Thyroid gland (tissue), 4 donors: ENCODE results near the gene AFF2. TPM values are rescaled to one million over a fixed set of nuclear protein-coding genes. Genes with fewer than 3 reads are reported as not detected.

ENCODE experiments used
- DNase-seq, 2 donors: peaks; one replicate each; pipeline ENCODE4 v3.0.0-alpha.2; 2019
- H3K27ac ChIP-seq, 3 donors: fragments of 200-600 bp; sonication (generic); 1 replicate in 2 of 3; 2 replicates in 1 of 3; pipeline ENCODE4 v1.5.1; 2016 to 2019; ENCODE audit warnings: mild to moderate bottlenecking in 1 of 3, moderate library complexity in 1 of 3
- H3K27me3 ChIP-seq: fragments of 200-600 bp; sonication (generic); one replicate; pipeline ENCODE4 v1.5.1; 2019
- H3K36me3 ChIP-seq, 2 donors: fragments of 200-600 bp; sonication (generic); one replicate each; pipeline ENCODE4 v1.5.1; 2016 to 2019
- H3K4me1 ChIP-seq, 2 donors: fragments of 200-600 bp; sonication (generic); one replicate each; pipeline ENCODE4 v1.5.1; 2017 to 2019
- H3K4me3 ChIP-seq, 3 donors: fragments of 200-600 bp; sonication (generic); replicated peaks in 1 of 3; 1 replicate in 2 of 3; 2 replicates in 1 of 3; pipeline ENCODE4 v1.5.1; 2016; ENCODE audit warnings: mild to moderate bottlenecking in 1 of 3
- H3K9me3 ChIP-seq: fragments of 200-600 bp; sonication (generic); one replicate; pipeline ENCODE4 v1.5.1; 2017
- POLR2A ChIP-seq, 2 donors: fragments of 450-650 bp; IDR thresholded peaks; one replicate each; pipeline ENCODE4 v1.6.1; 2017; ENCODE audit warnings: antibody characterized with exemption in 2 of 2, mild to moderate bottlenecking in 2 of 2, moderate library complexity in 1 of 2
- WGBS, 2 donors: methylation state at CpG; one replicate each; pipeline ENCODE4 v1.1.5; 2017; 5-methylcytosine and 5-hydroxymethylcytosine counted together
- intact Hi-C: fragments of 100-400 bp; cut with DNase I; formaldehyde crosslinking; loops from one replicate; pipeline ENCODE4 v1.15.1; 2023
- total RNA-seq, 4 donors: library from RNA; depleted of rRNA; stranded (reverse); fragments of >200 nt; gene quantifications; one replicate each; pipeline ENCODE4 v1.2.3, GENCODE V29; 2016
- TF ChIP-seq, protein P1 (sequence below), 6 experiments: fragments of 200-600 bp in 3 of 6; fragments of 450-650 bp in 3 of 6; sonication (generic) in 3 of 6; IDR thresholded peaks; one replicate each; pipeline ENCODE4 v1.5.1; 2016 to 2019; ENCODE audit warnings: antibody characterized with exemption in 6 of 6, mild to moderate bottlenecking in 2 of 6, inconsistent platforms in 1 of 6, moderate library complexity in 1 of 6

Gene AFF2
- total RNA-seq, 4 donors from 2014 or later, result 3.7 to 6.5 (median 4.4) TPM

DNA sequence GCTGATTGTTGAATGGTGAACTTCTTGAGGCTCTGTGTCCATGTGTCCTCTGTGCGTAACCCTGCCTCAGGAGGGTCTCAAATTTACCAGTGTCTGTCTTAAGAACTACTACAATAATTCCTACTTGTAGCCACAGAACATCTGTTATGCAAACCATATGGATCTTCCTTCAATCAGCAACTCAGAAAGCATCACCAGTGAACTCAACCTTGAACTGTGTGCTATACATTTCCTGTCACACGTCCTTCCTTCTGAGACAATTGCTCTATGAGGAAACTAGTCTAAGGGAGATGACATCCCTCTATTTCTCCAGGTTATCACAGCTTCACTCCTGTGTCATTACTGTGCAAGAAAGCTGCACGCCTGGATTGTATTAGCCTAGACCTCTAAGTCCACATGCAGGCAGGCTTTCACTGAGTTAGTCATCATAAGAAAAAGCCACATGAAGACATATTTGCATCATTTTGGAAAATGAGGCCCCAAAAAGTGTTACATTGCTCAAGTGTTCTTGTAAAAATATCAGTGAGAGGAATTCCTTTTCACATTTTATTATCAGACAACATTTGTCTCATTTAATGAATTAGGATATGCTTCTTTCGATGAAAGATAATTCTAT is 157.8 kb downstream of the AFF2 start:
- H3K9me3 ChIP-seq, result no peaks in the 10 kb centered on the region
- intact Hi-C loops, result no loop called here
- no peak for TF ChIP-seq POLR2A (IDR thresholded peaks at IDR 0.05)
- TF ChIP-seq, protein P1, sequence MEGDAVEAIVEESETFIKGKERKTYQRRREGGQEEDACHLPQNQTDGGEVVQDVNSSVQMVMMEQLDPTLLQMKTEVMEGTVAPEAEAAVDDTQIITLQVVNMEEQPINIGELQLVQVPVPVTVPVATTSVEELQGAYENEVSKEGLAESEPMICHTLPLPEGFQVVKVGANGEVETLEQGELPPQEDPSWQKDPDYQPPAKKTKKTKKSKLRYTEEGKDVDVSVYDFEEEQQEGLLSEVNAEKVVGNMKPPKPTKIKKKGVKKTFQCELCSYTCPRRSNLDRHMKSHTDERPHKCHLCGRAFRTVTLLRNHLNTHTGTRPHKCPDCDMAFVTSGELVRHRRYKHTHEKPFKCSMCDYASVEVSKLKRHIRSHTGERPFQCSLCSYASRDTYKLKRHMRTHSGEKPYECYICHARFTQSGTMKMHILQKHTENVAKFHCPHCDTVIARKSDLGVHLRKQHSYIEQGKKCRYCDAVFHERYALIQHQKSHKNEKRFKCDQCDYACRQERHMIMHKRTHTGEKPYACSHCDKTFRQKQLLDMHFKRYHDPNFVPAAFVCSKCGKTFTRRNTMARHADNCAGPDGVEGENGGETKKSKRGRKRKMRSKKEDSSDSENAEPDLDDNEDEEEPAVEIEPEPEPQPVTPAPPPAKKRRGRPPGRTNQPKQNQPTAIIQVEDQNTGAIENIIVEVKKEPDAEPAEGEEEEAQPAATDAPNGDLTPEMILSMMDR (IDR thresholded peaks at IDR 0.05), result no peak
- no peak overlapping the region for H3K4me3 ChIP-seq
- no peaks in the 10 kb centered on the region for H3K36me3 ChIP-seq
- WGBS, 2 donors, result 82 to 85% methylated on average over 4 of the region's 4 CpGs
- DNase-seq, result no peak
- H3K27ac ChIP-seq, result no peak overlapping the region
- no peaks in the 10 kb centered on the region for H3K27me3 ChIP-seq
- no peaks in the 10 kb centered on the region for H3K4me1 ChIP-seq

DNA sequence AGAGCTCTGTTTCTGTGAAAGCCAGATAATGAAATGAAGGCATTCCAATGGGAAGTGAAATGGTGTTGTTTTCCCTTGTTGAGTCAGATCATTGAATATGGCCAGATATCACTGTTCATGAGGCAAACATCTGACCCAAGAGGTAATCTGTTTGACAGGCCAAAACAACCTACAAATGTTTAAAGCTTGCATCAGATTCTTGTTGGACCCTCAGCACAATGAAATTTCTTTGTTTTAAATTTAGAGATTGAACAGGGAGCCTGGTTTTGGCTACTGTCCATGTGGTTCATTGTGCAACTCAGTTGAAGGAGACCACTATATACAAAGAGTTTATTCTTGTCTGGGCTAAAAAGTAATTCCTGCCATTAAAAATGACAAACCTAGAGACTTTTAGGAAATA is 159.1 kb downstream of the AFF2 start:
- Histone ChIP-seq H3K4me1 (no peaks in the 10 kb centered on the region), H3K36me3 (no peaks in the 10 kb centered on the region), H3K9me3 (no peaks in the 10 kb centered on the region), H3K27ac (no peak overlapping the region), H3K4me3 (no peak overlapping the region), H3K27me3 (no peaks in the 10 kb centered on the region)
- intact Hi-C loops, result no loop called here
- no peak for TF ChIP-seq POLR2A (IDR thresholded peaks at IDR 0.05)
- TF ChIP-seq, protein P1 (IDR thresholded peaks at IDR 0.05), result no peak
- DNase-seq, result no peak

DNA sequence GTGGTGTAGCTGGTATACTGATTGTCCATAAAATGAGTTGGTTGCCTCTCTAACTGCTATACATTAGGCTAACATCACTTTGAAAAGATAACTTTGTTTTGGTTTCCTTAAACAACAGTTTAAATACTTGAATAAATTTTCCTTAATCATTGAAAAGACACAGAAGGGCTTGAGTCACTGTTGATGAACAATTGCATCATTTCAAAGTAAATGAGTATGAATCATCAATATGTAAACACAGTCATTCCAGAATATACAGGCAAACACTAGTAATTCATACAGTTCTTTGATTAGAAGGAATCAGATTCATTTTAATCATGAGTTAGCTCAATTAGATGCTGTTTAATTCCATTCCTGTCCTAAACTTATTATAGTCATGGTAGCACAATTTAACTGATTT is 160.6 kb downstream of the AFF2 start:
- Histone ChIP-seq H3K4me3 (no peak overlapping the region), H3K4me1 (no peaks in the 10 kb centered on the region), H3K36me3 (no peaks in the 10 kb centered on the region), H3K27ac (no peak overlapping the region), H3K9me3 (no peaks in the 10 kb centered on the region), H3K27me3 (no peaks in the 10 kb centered on the region)
- TF ChIP-seq POLR2A (IDR thresholded peaks at IDR 0.05), result no peak
- TF ChIP-seq, protein P1 (IDR thresholded peaks at IDR 0.05), result no peak
- intact Hi-C loops, result no loop called here
- DNase-seq, result no peak

DNA sequence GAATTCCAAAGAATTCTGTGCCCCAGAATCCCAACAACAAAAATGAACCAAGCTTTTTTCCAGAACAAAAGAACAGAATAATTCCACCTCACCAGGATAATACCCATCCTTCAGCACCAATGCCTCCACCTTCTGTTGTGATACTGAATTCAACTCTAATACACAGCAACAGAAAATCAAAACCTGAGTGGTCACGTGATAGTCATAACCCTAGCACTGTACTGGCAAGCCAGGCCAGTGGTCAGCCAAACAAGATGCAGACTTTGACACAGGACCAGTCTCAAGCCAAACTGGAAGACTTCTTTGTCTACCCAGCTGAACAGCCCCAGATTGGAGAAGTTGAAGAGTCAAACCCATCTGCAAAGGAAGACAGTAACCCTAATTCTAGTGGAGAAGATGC is 161.6 kb downstream of the AFF2 start:
- WGBS, 2 donors, result 100% methylated on average over 1 of the region's 1 CpG; no CpG with 5 or more reads in 1 of the 2 donors
- H3K9me3 ChIP-seq, result no peaks in the 10 kb centered on the region
- H3K27ac ChIP-seq, result no peak overlapping the region
- no peak overlapping the region for H3K4me3 ChIP-seq
- no peaks in the 10 kb centered on the region for H3K4me1 ChIP-seq
- TF ChIP-seq POLR2A (IDR thresholded peaks at IDR 0.05), result no peak
- TF ChIP-seq, protein P1 (IDR thresholded peaks at IDR 0.05), result no peak
- no peaks in the 10 kb centered on the region for H3K27me3 ChIP-seq
- no peaks in the 10 kb centered on the region for H3K36me3 ChIP-seq
- no peak for DNase-seq
- intact Hi-C loops, result no loop called here

DNA sequence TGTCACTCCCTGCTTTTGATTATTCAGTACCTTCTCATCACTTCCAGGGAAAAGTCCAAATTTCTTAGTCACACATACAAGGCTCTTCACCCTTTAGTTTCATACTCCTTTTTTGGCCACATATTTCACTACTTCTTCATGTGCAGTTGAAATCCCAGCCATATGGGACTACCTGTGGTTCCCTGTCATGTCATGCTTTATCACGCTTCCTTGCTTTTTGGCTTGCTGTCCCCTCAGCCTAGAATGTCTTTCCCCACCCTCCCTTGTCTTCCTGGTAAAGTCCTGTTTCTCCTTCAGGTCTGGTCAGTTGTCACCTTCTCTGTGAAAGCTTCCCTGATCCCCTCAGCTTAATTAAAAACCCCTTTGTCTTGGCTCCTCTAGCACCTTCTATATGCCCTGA is 163.8 kb downstream of the AFF2 start:
- Histone ChIP-seq H3K4me3 (no peak overlapping the region), H3K4me1 (no peaks in the 10 kb centered on the region), H3K27me3 (no peaks in the 10 kb centered on the region), H3K9me3 (no peaks in the 10 kb centered on the region), H3K36me3 (no peaks in the 10 kb centered on the region), H3K27ac (no peak overlapping the region)
- 93 to 100% methylated on average over 1 of the region's 1 CpG for WGBS, 2 donors
- intact Hi-C loops, result no loop called here
- DNase-seq, result no peak
- TF ChIP-seq, protein P1 (IDR thresholded peaks at IDR 0.05), result no peak
- no peak for TF ChIP-seq POLR2A (IDR thresholded peaks at IDR 0.05)
